ENCODE results near the gene CCDC28B. TPM values are rescaled to one million over a fixed set of nuclear protein-coding genes. Genes with fewer than 3 reads are reported as not detected.

The CCDC28B gene
- total and polyA plus RNA-seq, 2 of the 13 experiments (the other 11 are each of a cell fraction or from before 2014, with no cell fraction given) = 2.6 to 3.5 TPM

- TF ChIP-seq HCFC1 (IDR thresholded peaks at IDR 0.05; ENCODE audit: low read depth, low read length) (no peak), GTF3A (CRISPR knock-in tag; conservative IDR thresholded peaks at IDR 0.05) (no peak), RFX3 (CRISPR knock-in tag; IDR thresholded peaks at IDR 0.05) (no peak), ZNF687 (CRISPR knock-in tag; IDR thresholded peaks at IDR 0.05) (peak; percentile 41; the same call in 1 of the 2 replicates), DR1 (CRISPR knock-in tag; IDR thresholded peaks at IDR 0.05) (no peak), ZNF33B (CRISPR knock-in tag; IDR thresholded peaks at IDR 0.05) (no peak), SPEN (CRISPR knock-in tag; IDR thresholded peaks at IDR 0.05; ENCODE audit: low read depth) (no peak), ZNF136 (CRISPR knock-in tag; IDR thresholded peaks at IDR 0.05; ENCODE audit: low read depth) (no peak), MTA3 (CRISPR knock-in tag; IDR thresholded peaks at IDR 0.05) (no peak), SOX5 (CRISPR knock-in tag; IDR thresholded peaks at IDR 0.05; ENCODE audit: borderline replicate concordance) (0 out of 2 replicates have a peak, but pooled peaks have one; percentile 18), CTCF (CRISPR knock-in tag; IDR thresholded peaks at IDR 0.05) (peak; percentile 89), PRMT3 (CRISPR knock-in tag; IDR thresholded peaks at IDR 0.05; ENCODE audit: borderline replicate concordance, low read depth) (no peak), DRAP1 (CRISPR knock-in tag; IDR thresholded peaks at IDR 0.05) (no peak), KDM2A (CRISPR knock-in tag; IDR thresholded peaks at IDR 0.05; ENCODE audit: borderline replicate concordance, low read depth) (peak; percentile 37; the same call in 1 of the 2 replicates), ZSCAN21 (CRISPR knock-in tag; IDR thresholded peaks at IDR 0.05; ENCODE audit: borderline replicate concordance) (no peak), THAP9 (CRISPR knock-in tag; IDR thresholded peaks at IDR 0.05; ENCODE audit: borderline replicate concordance) (no peak), ZBTB43 (CRISPR knock-in tag; conservative IDR thresholded peaks at IDR 0.05) (no peak), SMAD1 (CRISPR knock-in tag; IDR thresholded peaks at IDR 0.05; ENCODE audit: borderline replicate concordance, low read depth) (no peak)
These were observed 15.5 kb downstream of the CCDC28B start (continued) for GRCh38 chr1:32215629-32216480.
